GM18868 (cell line): ENCODE results near the gene DCC.
"Not testable (repeated sequence)": the region's sequence is repeated elsewhere in the genome, so short reads cannot be mapped to it uniquely, and the experiment has no call there.

Experiments used
- ATAC-seq: cut with Tn5 transposase; IDR thresholded peaks from one replicate; pipeline ENCODE4 v1.9.1; 2021; ENCODE audit warnings: mild to moderate bottlenecking, moderate library complexity; ENCODE audit not compliant: unreplicated experiment

The DCC gene

GRCh38 chr18:52349498-52349897 lies 9.5 kb downstream of the DCC start:
- ATAC-seq = no peak

DNA sequence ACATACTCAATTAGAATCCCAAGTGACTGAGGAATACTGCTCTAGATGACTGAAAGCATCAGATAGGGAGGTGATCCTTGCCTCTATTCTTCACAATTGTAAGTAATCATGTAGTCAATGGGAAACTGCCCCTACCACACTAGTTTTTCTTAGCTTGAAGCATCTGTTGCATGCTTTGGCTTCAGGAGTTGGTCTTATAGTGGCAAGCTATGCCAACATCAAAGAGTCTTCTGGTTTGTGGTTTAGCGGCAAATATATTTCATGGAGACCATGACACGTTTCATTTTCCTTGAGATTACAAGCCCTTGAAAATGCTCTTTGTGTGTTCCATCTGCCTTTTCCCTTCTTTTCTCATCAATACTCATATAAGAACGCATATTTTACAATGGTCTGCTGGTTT lies 12.9 kb downstream of the DCC start:
- no peak for ATAC-seq

DNA sequence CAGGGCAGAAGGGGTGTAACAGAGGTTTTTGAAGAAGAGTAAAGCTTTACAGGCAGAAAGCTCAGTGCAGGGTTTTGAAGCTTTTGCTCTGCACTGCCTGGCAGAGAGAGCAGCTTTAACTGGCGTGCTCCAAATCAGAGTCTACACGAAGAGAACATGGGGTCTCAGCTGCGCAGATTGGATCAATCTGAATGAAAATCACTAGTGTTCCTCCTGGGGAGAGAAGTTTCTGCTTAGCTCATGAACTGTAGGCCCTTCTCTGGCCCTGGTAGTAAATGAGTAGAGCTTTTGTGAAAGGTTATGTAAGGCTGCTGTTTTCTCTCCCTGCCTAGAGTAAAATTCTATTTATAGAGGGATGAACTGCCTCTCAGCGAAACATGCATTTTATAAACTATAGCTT lies 13.6 kb downstream of the DCC start:
- ATAC-seq = no peak

- ATAC-seq = no peak
These were observed 23.9 kb downstream of the DCC start for GRCh38 chr18:52363861-52364260.

GRCh38 chr18:52366851-52367250 lies 26.9 kb downstream of the DCC start:
- ATAC-seq = not testable (repeated sequence)

- no peak for ATAC-seq
These were observed 28.2 kb downstream of the DCC start for GRCh38 chr18:52367953-52368742.

DNA sequence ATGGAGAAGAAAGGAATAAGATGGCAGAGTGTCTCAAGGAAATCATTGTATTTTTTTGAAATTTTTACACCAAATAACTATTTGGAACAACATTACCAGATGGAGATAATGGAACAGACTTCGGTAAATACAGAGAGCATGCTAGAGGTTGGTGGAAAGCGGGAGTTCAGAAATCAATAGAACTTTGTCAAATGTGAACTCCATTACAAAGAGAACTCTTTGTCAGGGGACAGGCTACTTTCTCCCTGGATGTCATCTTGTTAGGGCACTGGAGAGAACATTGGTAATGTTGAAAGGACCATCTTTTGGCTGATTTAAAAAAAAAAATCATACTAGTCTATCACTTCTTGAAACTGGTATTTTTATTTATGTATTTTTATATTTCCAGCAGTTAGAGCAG lies 30.8 kb downstream of the DCC start:
- no peak for ATAC-seq

DNA sequence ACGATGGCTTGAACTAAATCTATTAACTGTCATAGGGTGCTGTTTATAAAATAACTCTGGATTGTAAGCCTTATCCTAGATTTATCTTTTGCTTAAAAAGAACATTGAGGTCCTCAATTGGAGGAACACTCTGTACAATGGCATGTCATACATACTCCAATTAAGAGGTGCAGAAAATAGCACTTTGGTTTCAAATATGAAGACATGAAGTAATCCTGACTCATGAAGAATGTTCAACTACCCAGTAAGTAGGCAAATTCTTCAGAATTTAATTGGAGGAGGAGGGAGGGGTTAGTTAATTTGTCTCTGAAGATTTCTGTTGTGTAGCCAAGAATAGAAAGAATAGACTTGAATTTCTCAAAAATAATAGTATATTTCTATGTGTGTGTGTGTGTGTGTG lies 36.1 kb downstream of the DCC start:
- ATAC-seq = no peak

- no peak for ATAC-seq
These were observed 37.1 kb downstream of the DCC start for GRCh38 chr18:52377094-52377493.

DNA sequence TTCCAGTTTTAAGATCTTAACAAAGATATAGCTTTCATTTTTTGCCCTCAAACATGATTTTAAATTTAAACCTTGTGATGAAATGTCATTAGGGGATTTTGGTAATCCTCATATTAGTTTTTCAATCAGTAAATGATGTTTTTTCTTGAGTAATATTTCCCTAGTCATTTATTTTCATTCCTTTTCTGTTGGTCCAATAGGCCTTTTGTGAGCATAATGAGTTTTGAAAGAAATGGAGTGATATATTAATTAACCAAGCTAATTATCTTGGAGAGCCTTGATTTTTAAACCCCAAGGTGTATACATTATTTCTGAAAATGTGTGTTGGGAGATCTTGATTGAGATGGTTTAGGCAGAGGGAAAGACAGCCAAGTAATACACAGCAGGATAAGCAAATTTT lies 46.3 kb downstream of the DCC start:
- ATAC-seq = no peak

DNA sequence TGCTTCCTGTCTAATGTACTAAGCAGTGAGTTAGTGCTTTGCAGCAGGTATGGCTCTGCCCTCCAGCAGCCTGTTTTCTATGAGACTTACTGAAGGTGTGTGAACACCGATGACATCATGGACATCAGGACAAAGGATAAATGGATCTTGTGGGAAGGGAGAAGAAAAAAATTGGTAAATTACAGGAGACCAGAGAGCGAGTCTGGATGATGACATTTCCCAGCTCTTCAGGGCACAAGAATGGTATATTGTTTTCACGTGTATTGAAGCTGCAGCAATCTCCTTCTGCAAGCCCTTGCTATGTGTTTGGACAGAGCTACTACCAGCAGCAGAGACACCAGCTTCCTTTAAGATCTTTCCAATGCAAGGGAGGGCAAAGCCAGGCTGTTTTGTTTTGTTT lies 47.2 kb downstream of the DCC start:
- ATAC-seq = no peak

GRCh38 chr18:52391810-52392559 lies 52.0 kb downstream of the DCC start:
- peak; percentile 75 for ATAC-seq

DNA sequence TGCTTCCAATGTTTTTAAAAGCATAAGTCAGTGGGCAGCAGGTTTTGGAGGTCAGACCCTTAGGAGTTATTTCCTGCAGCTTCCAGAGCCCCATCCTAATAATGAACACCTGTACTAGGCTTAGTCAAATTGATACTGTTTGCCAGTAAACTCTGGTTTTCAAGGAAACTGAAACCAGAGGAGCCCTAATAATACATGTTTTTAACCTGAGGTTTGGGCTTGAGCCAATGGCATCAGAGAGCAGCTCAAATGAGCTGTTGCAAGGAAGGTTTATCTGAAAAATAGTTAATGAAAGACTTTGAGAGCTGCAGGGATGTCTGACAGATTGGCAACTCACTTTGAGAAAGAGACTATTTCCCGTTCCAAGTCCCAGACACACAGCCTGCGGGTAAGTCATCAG lies 54.6 kb downstream of the DCC start:
- ATAC-seq = peak; percentile 43

- peak; percentile 62 for ATAC-seq
These were observed 55.3 kb downstream of the DCC start for GRCh38 chr18:52395146-52395852.

DNA sequence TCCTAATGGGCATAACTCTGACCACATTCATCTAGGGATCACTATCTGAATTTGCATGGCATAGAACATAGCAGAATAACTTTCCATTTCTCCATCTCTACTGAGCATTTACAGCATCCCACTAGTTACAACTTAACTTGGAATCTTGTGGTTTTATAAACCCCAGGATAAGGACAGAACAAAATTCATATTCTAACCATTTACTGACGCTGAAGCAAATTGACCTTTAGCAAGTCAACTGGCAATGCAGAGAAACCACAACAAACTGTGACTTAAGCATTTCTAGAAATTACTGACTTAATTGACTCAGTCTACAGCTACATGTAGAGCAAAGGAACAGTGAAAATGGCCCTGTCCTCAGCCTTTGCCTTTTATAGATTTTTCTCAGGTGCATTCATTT lies 61.2 kb downstream of the DCC start:
- no peak for ATAC-seq

- ATAC-seq = no peak
These were observed 62.8 kb downstream of the DCC start for GRCh38 chr18:52402814-52403213.

- no peak for ATAC-seq
These were observed 63.5 kb downstream of the DCC start for GRCh38 chr18:52403291-52404021.

GRCh38 chr18:52408800-52409302 lies 68.9 kb downstream of the DCC start:
- peak; percentile 14 for ATAC-seq

- ATAC-seq = peak; percentile 95
These were observed 69.7 kb downstream of the DCC start for GRCh38 chr18:52409727-52410126.

DNA sequence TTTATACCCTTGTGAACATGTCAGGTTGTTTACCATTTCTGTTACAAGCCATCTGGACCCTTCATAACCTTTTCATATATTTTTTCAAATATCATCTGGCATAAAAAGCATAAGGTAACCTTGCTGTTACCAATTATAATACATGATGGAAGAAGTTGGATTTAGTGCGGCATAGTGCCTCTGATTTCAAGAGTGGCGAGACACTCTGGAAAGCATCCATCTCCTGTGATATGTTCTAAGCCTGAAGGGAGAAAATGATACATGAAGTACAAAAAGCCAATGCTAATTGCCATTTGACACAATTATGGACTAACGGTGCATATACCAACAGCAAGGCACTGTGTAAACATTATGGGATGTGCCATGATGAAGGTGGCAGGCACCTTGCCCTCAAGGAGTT lies 75.1 kb downstream of the DCC start:
- no peak for ATAC-seq
